ENCODE results near the gene TXLNG. TPM values are rescaled to one million over a fixed set of nuclear protein-coding genes. Genes with fewer than 3 reads are reported as not detected.
A peak's percentile ranks its signal among the peaks of the same experiment; 100 is the strongest.

TXLNG gene
- total and polyA plus RNA-seq, 2 of the 13 experiments (the other 11 are each of a cell fraction or from before 2014, with no cell fraction given), result 13.1 to 15.5 TPM

DNA sequence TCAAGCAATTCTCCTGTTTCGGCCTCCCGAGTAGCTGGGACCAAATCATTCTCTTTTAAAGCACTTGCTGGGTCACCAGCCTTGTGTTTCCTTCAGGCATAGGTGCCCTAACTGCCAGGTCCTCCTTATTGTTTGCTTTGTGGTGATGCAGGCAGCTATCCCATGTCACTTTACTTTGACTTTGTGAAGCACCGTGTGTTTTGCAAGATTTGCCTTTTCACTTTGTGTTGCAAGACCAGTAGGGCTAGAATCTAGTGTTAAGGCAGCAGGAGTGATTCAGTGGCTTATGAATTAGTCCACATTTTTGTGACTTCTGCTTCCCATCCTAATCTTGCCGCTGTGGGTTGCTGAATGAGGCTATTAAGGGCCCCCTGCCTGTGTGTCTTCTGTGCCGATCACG, 46.7 kb upstream of the TXLNG start (continued):
- TF ChIP-seq, protein P1, sequence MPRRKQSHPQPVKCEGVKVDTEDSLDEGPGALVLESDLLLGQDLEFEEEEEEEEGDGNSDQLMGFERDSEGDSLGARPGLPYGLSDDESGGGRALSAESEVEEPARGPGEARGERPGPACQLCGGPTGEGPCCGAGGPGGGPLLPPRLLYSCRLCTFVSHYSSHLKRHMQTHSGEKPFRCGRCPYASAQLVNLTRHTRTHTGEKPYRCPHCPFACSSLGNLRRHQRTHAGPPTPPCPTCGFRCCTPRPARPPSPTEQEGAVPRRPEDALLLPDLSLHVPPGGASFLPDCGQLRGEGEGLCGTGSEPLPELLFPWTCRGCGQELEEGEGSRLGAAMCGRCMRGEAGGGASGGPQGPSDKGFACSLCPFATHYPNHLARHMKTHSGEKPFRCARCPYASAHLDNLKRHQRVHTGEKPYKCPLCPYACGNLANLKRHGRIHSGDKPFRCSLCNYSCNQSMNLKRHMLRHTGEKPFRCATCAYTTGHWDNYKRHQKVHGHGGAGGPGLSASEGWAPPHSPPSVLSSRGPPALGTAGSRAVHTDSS (CRISPR knock-in tag; conservative IDR thresholded peaks at IDR 0.05), result no peak
- TF ChIP-seq ZNF12 (CRISPR knock-in tag; IDR thresholded peaks at IDR 0.05), result peak; percentile 50

DNA sequence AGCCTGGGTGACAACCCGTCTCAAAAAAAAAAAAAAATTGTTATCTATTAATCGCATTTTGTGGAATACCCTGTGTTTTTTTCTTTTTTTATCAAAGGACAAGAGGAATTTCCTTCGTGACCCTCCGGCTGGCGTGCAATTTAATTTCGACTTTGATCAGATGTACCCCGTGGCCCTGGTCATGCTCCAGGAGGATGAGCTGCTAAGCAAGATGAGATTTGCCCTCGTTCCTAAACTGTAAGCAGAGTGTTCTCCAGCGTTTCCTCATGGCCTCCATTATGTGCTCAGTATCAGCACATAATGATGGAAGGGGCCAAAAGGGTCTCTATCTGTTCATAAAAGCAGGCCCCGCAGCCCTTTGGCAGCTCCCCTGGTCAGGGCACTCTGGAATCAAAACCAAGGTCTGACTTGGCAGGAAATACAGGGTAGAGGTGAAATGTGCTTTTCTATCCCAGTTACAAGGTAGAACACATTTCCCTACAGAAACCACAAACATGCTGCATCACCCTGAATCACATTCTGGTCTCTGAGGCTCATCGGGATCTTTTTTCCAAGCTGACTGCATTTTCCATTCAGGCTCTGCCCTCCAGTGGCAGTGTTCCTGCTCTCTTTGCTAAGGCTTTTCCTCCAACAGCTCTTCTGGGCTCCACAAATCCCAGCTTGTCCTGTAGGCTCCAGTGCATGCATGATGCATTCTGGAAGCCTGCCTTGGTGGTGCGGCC, 42.5 kb upstream of the TXLNG start:
- no TSS peak for BruUV-seq (replicated peaks)
- TF ChIP-seq ZNF234 (CRISPR knock-in tag; conservative IDR thresholded peaks at IDR 0.05) (no peak), ZNF34 (CRISPR knock-in tag; IDR thresholded peaks at IDR 0.05; ENCODE audit: borderline replicate concordance) (no peak), NFE2L2 (IDR thresholded peaks at IDR 0.05; ENCODE audit: low read length) (peak; percentile 11; the same call in 1 of the 2 replicates), STAG1 (CRISPR knock-in tag; IDR thresholded peaks at IDR 0.05) (peak; percentile 53)
- TF ChIP-seq, protein P2, sequence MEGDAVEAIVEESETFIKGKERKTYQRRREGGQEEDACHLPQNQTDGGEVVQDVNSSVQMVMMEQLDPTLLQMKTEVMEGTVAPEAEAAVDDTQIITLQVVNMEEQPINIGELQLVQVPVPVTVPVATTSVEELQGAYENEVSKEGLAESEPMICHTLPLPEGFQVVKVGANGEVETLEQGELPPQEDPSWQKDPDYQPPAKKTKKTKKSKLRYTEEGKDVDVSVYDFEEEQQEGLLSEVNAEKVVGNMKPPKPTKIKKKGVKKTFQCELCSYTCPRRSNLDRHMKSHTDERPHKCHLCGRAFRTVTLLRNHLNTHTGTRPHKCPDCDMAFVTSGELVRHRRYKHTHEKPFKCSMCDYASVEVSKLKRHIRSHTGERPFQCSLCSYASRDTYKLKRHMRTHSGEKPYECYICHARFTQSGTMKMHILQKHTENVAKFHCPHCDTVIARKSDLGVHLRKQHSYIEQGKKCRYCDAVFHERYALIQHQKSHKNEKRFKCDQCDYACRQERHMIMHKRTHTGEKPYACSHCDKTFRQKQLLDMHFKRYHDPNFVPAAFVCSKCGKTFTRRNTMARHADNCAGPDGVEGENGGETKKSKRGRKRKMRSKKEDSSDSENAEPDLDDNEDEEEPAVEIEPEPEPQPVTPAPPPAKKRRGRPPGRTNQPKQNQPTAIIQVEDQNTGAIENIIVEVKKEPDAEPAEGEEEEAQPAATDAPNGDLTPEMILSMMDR (CRISPR knock-in tag; IDR thresholded peaks at IDR 0.05), result peak; percentile 42; the same call in 1 of the 2 replicates
- in situ Hi-C loops (cut with HindIII; ENCODE audit: extremely low pct_ligation_motif_present, low pct_unique_long_range_greater_than_20kb), result no loop called here
- CTCF ChIA-PET (ENCODE audit: low intra/inter-chr PET ratio, low total read pairs), result no interaction called here
- H3K4me1 ChIP-seq (ENCODE audit: insufficient read depth, low read length), result peaks cover 32% of the 10 kb centered on the region
- peaks cover 5% of the 10 kb centered on the region; the same call in 1 of the 2 replicates for H4K20me1 ChIP-seq (ENCODE audit: insufficient read depth, low read length)
- no peaks in the 10 kb centered on the region for H3K27me3 ChIP-seq (ENCODE audit: control insufficient read depth in 1 of 2, insufficient read depth in 2 of 2, low read length in 2 of 2)
- DNase-seq (ENCODE audit: low spot score) (no peak), FAIRE-seq (peak; percentile 52), ATAC-seq (peak; percentile 34; the same call in 2 of the 3 replicates)
- no peak overlapping the region for H3K9ac ChIP-seq (ENCODE audit: insufficient read depth, low read depth, low read length)
- no peak overlapping the region for H3K4me2 ChIP-seq (ENCODE audit: low read depth, low read length)
- 97% methylated on average over 11 of the region's 12 CpGs for WGBS (ENCODE audit: low lambda C conversion rate)
- POLR2A ChIA-PET, result interaction anchor here (0.5 to 4.9 kb wide), 4 partner anchors 24 to 56 kb away, joined by 3 to 28 read pairs (median 14); partner anchors contain the start of genes CTPS2 and SYAP1
- intact Hi-C loops (cut with micrococcal nuclease; ENCODE audit: unreplicated experiment), result no loop called here
- H3K4me3 ChIP-seq (replicated peaks in 1 of 3; ENCODE audit: insufficient read depth in 1 of 3, low read depth in 2 of 3, low read length in 3 of 3), result no peak overlapping the region
- H2AFZ ChIP-seq (ENCODE audit: low read length), result no peak overlapping the region
- peaks cover 2 to 13% of the 10 kb centered on the region in 2 experiments; a peak in 2 of 5 replicates for H3K36me3 ChIP-seq (replicated peaks in 1 of 2; ENCODE audit: control insufficient read depth in 1 of 2, insufficient read depth in 2 of 2, low read length in 2 of 2)
- no peak overlapping the region for H3K27ac ChIP-seq (ENCODE audit: extremely low read length, insufficient read depth, low read length)
- H3K79me2 ChIP-seq (ENCODE audit: insufficient read depth, low read length), result no peaks in the 10 kb centered on the region
- no peaks in the 10 kb centered on the region for H3K9me3 ChIP-seq (ENCODE audit: low read length)
